GM23338 (cell line): ENCODE results near the gene CRTC3. TPM values are rescaled to one million over a fixed set of nuclear protein-coding genes. Genes with fewer than 3 reads are reported as not detected.

Experiments
- ATAC-seq: fragments of 200-7000 bp; cut with Tn5 transposase; 3 replicates; pipeline ENCODE4 v1.9.1; 2020
- DNase-seq: peaks from one replicate; pipeline ENCODE4 v3.0.0-alpha.2; 2015; ENCODE audit warnings: low spot score
- H2AFZ ChIP-seq: fragments of 200-600 bp; sonication (generic); 2 replicates; pipeline ENCODE4 v1.8.0; 2016; ENCODE audit warnings: antibody characterized with exemption, mild to moderate bottlenecking, moderate library complexity
- H3F3A ChIP-seq: fragments of 200-600 bp; sonication (generic); replicated peaks from 2 replicates; pipeline ENCODE4 v1.8.0; 2017; ENCODE audit warnings: antibody characterized with exemption, mixed run types, low read depth
- H3K27ac ChIP-seq: fragments of 200-600 bp; sonication (generic); 2 replicates; pipeline ENCODE4 v1.6.1; 2016; ENCODE audit warnings: low read depth
- H3K27me3 ChIP-seq: fragments of 200-600 bp; sonication (generic); 2 replicates; pipeline ENCODE4 v1.8.0; 2016; ENCODE audit warnings: mild to moderate bottlenecking, mixed run types, moderate library complexity; ENCODE audit not compliant: insufficient read depth
- H3K36me3 ChIP-seq: fragments of 200-600 bp; sonication (generic); 2 replicates; pipeline ENCODE4 v1.8.0; 2016; ENCODE audit warnings: mild to moderate bottlenecking; ENCODE audit not compliant: insufficient read depth
- H3K4me1 ChIP-seq: fragments of 200-600 bp; sonication (generic); 2 replicates; pipeline ENCODE4 v1.8.0; 2016; ENCODE audit warnings: mild to moderate bottlenecking, moderate library complexity; ENCODE audit not compliant: insufficient read depth
- H3K4me2 ChIP-seq: fragments of 200-600 bp; sonication (generic); 2 replicates; pipeline ENCODE4 v1.7.1; 2017; ENCODE audit warnings: mixed run types
- H3K4me3 ChIP-seq: fragments of 200-600 bp; sonication (generic); 2 replicates; pipeline ENCODE4 v1.6.1; 2016; ENCODE audit warnings: mixed run types
- H3K79me2 ChIP-seq: fragments of 200-600 bp; sonication (generic); replicated peaks from 2 replicates; pipeline ENCODE4 v1.8.0; 2017; ENCODE audit warnings: mild to moderate bottlenecking; ENCODE audit not compliant: insufficient read depth
- H3K9me2 ChIP-seq: fragments of 200-600 bp; sonication (generic); 2 replicates; pipeline ENCODE4 v1.8.0; 2017; ENCODE audit not compliant: insufficient read depth
- H4K20me1 ChIP-seq: fragments of 200-600 bp; sonication (generic); replicated peaks from 2 replicates; pipeline ENCODE4 v1.8.0; 2017; ENCODE audit warnings: mild to moderate bottlenecking; ENCODE audit not compliant: insufficient read depth
- H3K27ac Mint-ChIP-seq: 2 replicates; pipeline ENCODE4 v1.8.0; 2020; ENCODE audit warnings: inconsistent platforms, mild to moderate bottlenecking, moderate library complexity, mixed read lengths
- H3K27me3 Mint-ChIP-seq: 3 replicates; pipeline ENCODE4 v1.8.0; 2022; ENCODE audit warnings: low read depth, mild to moderate bottlenecking, moderate library complexity, mixed read lengths, inconsistent platforms; ENCODE audit not compliant: insufficient read depth, poor library complexity
- H3K36me3 Mint-ChIP-seq: 3 replicates; pipeline ENCODE4 v1.8.0; 2021; ENCODE audit warnings: low read depth, mild to moderate bottlenecking, inconsistent platforms, moderate library complexity, mixed read lengths
- H3K4me1 Mint-ChIP-seq: 3 replicates; pipeline ENCODE4 v1.8.0; 2020; ENCODE audit warnings: mild to moderate bottlenecking, inconsistent platforms, mixed read lengths
- H3K4me3 Mint-ChIP-seq: 3 replicates; pipeline ENCODE4 v1.8.0; 2021; ENCODE audit warnings: moderate library complexity, mild to moderate bottlenecking, inconsistent platforms, mixed read lengths
- H3K9me3 Mint-ChIP-seq: 3 replicates; pipeline ENCODE4 v1.8.0; 2020; ENCODE audit warnings: moderate library complexity, mild to moderate bottlenecking, inconsistent platforms, mixed read lengths
- CREB1 ChIP-seq: fragments of 250-450 bp; sonication (Bioruptor Pico); IDR thresholded peaks from 2 replicates; pipeline ENCODE4 v1.5.0; 2020; ENCODE audit warnings: low read depth, mild to moderate bottlenecking, moderate library complexity
- CTCF ChIP-seq, 2 experiments: fragments of 200-600 bp in 1 of 2; sonication (generic) in 1 of 2; conservative IDR thresholded peaks; 2 replicates each; pipeline versions ENCODE4 v1.5.1 to v1.6.1; 2016 to 2017; ENCODE audit warnings: antibody characterized with exemption in 2 of 2, low read depth in 2 of 2, mild to moderate bottlenecking in 2 of 2, moderate library complexity in 1 of 2
- ETS1 ChIP-seq: IDR thresholded peaks from 2 replicates; pipeline ENCODE4 v1.6.1; 2016; ENCODE audit warnings: antibody characterized with exemption
- EZH2 ChIP-seq: fragments of 200-600 bp; sonication (generic); IDR thresholded peaks from one replicate; pipeline ENCODE4 v1.8.0; 2017; ENCODE audit warnings: antibody characterized with exemption, mild to moderate bottlenecking, low read depth; ENCODE audit not compliant: unreplicated experiment
- EZH2phosphoT487 ChIP-seq: fragments of 200-600 bp; sonication (generic); IDR thresholded peaks from one replicate; pipeline ENCODE4 v1.8.1; 2018; ENCODE audit warnings: antibody characterized with exemption; ENCODE audit not compliant: unreplicated experiment
- JUNB ChIP-seq: IDR thresholded peaks from one replicate; pipeline ENCODE4 v1.6.1; 2016; ENCODE audit warnings: antibody characterized with exemption; ENCODE audit not compliant: unreplicated experiment
- REST ChIP-seq: IDR thresholded peaks from one replicate; pipeline ENCODE4 v1.6.1; 2018; ENCODE audit warnings: antibody characterized with exemption; ENCODE audit not compliant: unreplicated experiment
- STAT1 ChIP-seq: IDR thresholded peaks from one replicate; pipeline ENCODE4 v1.6.1; 2016; ENCODE audit warnings: antibody characterized with exemption; ENCODE audit not compliant: unreplicated experiment
- ZNF331 ChIP-seq: fragments of 250-450 bp; sonication (Bioruptor Pico); IDR thresholded peaks from 2 replicates; pipeline ENCODE4 v1.5.0; 2020; ENCODE audit warnings: low read depth, mild to moderate bottlenecking, moderate library complexity
- polyA plus RNA-seq: library from polyadenylated mRNA; unstranded; fragments of >200 nt; fragmentation: Nextera tagmentation; extraction: Ambion mirVana; gene quantifications from 2 replicates; pipeline ENCODE4 v1.2.1, GENCODE V29; 2016
- total RNA-seq: library from RNA; depleted of rRNA; stranded (reverse); fragments of >200 nt; shearing (Covaris generic); gene quantifications from 2 replicates; pipeline ENCODE4 v1.2.3, GENCODE V29; 2014

The CRTC3 gene
- total and polyA plus RNA-seq, 2 experiments from 2014 or later, result 2.8 to 3.8 TPM

- TF ChIP-seq EZH2phosphoT487, result no peak
- no peak for TF ChIP-seq CTCF (conservative IDR thresholded peaks at IDR 0.05; ENCODE audit: low read depth in 2 of 2)
- TF ChIP-seq ETS1, result no peak
- no peak for TF ChIP-seq ZNF331 (CRISPR knock-in tag)
- TF ChIP-seq EZH2, result no peak
- no peak for TF ChIP-seq REST
- no peak for TF ChIP-seq STAT1
Observed at GRCh38 chr15:90644952-90645725, 115.4 kb downstream of the CRTC3 start (continued).

- H4K20me1 ChIP-seq, result no peaks in the 10 kb centered on the region
- H3K4me2 ChIP-seq, result no peak overlapping the region
- H3K4me3 ChIP-seq, result no peak overlapping the region
- H2AFZ ChIP-seq, result no peak overlapping the region
- H3K27ac ChIP-seq, result no peak overlapping the region
- no peak for ATAC-seq
- no peak overlapping the region for H3K4me3 Mint-ChIP-seq
- H3K27me3 Mint-ChIP-seq, result peaks cover 11% of the 10 kb centered on the region
- H3K27me3 ChIP-seq, result no peaks in the 10 kb centered on the region
- H3K4me1 Mint-ChIP-seq, result peaks cover 19% of the 10 kb centered on the region
- no peaks in the 10 kb centered on the region for H3K36me3 ChIP-seq
- H3F3A ChIP-seq, result no peaks in the 10 kb centered on the region
- no peaks in the 10 kb centered on the region for H3K79me2 ChIP-seq
- H3K27ac Mint-ChIP-seq, result no peak overlapping the region
- DNase-seq, result no peak
- H3K36me3 Mint-ChIP-seq, result no peaks in the 10 kb centered on the region
- H3K9me2 ChIP-seq, result no peaks in the 10 kb centered on the region
- H3K4me1 ChIP-seq, result no peaks in the 10 kb centered on the region; the same call in 1 of the 2 replicates
- no peaks in the 10 kb centered on the region; the same call in 2 of the 3 replicates for H3K9me3 Mint-ChIP-seq
- TF ChIP-seq JUNB (no peak), REST (no peak), EZH2phosphoT487 (no peak), CREB1 (CRISPR knock-in tag) (no peak)
Observed at GRCh38 chr15:90645873-90646575, 116.3 kb downstream of the CRTC3 start.
